ENCODE measurements around the gene COL20A1.
"Not testable (repeated sequence)": the region's sequence is repeated elsewhere in the genome, so short reads cannot be mapped to it uniquely, and the experiment has no call there.

Gene COL20A1

GRCh38 chr20:63325554-63326313 lies 32.7 kb downstream of the COL20A1 start:
- H3K4me3 ChIP-seq (ENCODE audit: low read length): no peak overlapping the region
- DNase-seq (ENCODE audit: low read depth, low spot score): no peak

GRCh38 chr20:63326314-63327230 lies 33.6 kb downstream of the COL20A1 start:
- DNase-seq (ENCODE audit: low read depth, low spot score): no peak
- H3K4me3 ChIP-seq (ENCODE audit: low read length): no peak overlapping the region

GRCh38 chr20:63327231-63327745 lies 34.3 kb downstream of the COL20A1 start:
- DNase-seq (ENCODE audit: low read depth, low spot score): no peak
- H3K4me3 ChIP-seq (ENCODE audit: low read length): no peak overlapping the region

GRCh38 chr20:63328026-63328700 lies 35.2 kb downstream of the COL20A1 start:
- DNase-seq (ENCODE audit: low read depth, low spot score): no peak
- no peak overlapping the region for H3K4me3 ChIP-seq (ENCODE audit: low read length)

- H3K4me3 ChIP-seq (ENCODE audit: low read length): no peak overlapping the region
- no peak for DNase-seq (ENCODE audit: low read depth, low spot score)
These were observed 35.8 kb downstream of the COL20A1 start for GRCh38 chr20:63328718-63329275.

GRCh38 chr20:63329331-63330083 lies 36.5 kb downstream of the COL20A1 start:
- no peak for DNase-seq (ENCODE audit: low read depth, low spot score)
- no peak overlapping the region for H3K4me3 ChIP-seq (ENCODE audit: low read length)

- no peak overlapping the region for H3K4me3 ChIP-seq (ENCODE audit: low read length)
- no peak for DNase-seq (ENCODE audit: low read depth, low spot score)
These were observed 37.2 kb downstream of the COL20A1 start for GRCh38 chr20:63330084-63330760.

- no peak for DNase-seq (ENCODE audit: low read depth, low spot score)
- H3K4me3 ChIP-seq (ENCODE audit: low read length): no peak overlapping the region
These were observed 38.0 kb downstream of the COL20A1 start for GRCh38 chr20:63330940-63331339.

GRCh38 chr20:63331741-63332400 lies 38.9 kb downstream of the COL20A1 start:
- H3K4me3 ChIP-seq (ENCODE audit: low read length): no peak overlapping the region
- DNase-seq (ENCODE audit: low read depth, low spot score): no peak

GRCh38 chr20:63332488-63333240 lies 39.7 kb downstream of the COL20A1 start:
- no peak overlapping the region for H3K4me3 ChIP-seq (ENCODE audit: low read length)
- DNase-seq (ENCODE audit: low read depth, low spot score): no peak

- no peak for DNase-seq (ENCODE audit: low read depth, low spot score)
These were observed 40.4 kb downstream of the COL20A1 start for GRCh38 chr20:63333241-63333836.

GRCh38 chr20:63334356-63334755 lies 41.4 kb downstream of the COL20A1 start:
- no peak overlapping the region for H3K4me3 ChIP-seq (ENCODE audit: low read length)
- no peak for DNase-seq (ENCODE audit: low read depth, low spot score)

More at GRCh38 chr20:63333241-63333836, 40.4 kb downstream of the COL20A1 start:
- no peak overlapping the region for H3K4me3 ChIP-seq (ENCODE audit: low read length)

- not testable (repeated sequence) for H3K4me3 ChIP-seq (ENCODE audit: low read length); DNase-seq (ENCODE audit: low read depth, low spot score)
These were observed 42.1 kb downstream of the COL20A1 start for GRCh38 chr20:63335060-63335459.

GRCh38 chr20:63335711-63336110 lies 42.7 kb downstream of the COL20A1 start:
- no peak overlapping the region for H3K4me3 ChIP-seq (ENCODE audit: low read length)
- DNase-seq (ENCODE audit: low read depth, low spot score): no peak

- DNase-seq (ENCODE audit: low read depth, low spot score): no peak
- H3K4me3 ChIP-seq (ENCODE audit: low read length): no peak overlapping the region
These were observed 43.3 kb downstream of the COL20A1 start for GRCh38 chr20:63336232-63336752.

- no peak for DNase-seq (ENCODE audit: low read depth, low spot score)
- no peak overlapping the region for H3K4me3 ChIP-seq (ENCODE audit: low read length)
These were observed 44.9 kb downstream of the COL20A1 start for GRCh38 chr20:63337786-63338420.

All from Jurkat, Clone E6-1 (cell line).